ENCODE data around the gene GLOD5. TPM values are rescaled to one million over a fixed set of nuclear protein-coding genes. Genes with fewer than 3 reads are reported as not detected.
A peak's percentile ranks its signal among the peaks of the same experiment; 100 is the strongest.
"Not testable (repeated sequence)": the region's sequence is repeated elsewhere in the genome, so short reads cannot be mapped to it uniquely, and the experiment has no call there.

GLOD5 gene
- total RNA-seq, 1 donor from 2014 or later: not detected

- Mint-ChIP-seq H3K9me3 (ENCODE audit: unreplicated experiment) (no peaks in the 10 kb centered on the region), H3K36me3 (ENCODE audit: low read depth, unreplicated experiment) (peaks cover 18% of the 10 kb centered on the region), H3K27me3 (ENCODE audit: unreplicated experiment) (peaks cover 1% of the 10 kb centered on the region), H3K4me1 (ENCODE audit: unreplicated experiment) (no peaks in the 10 kb centered on the region), H3K27ac (ENCODE audit: unreplicated experiment) (no peak overlapping the region), H3K4me3 (ENCODE audit: unreplicated experiment) (no peak overlapping the region)
- TF ChIP-seq, protein P1, sequence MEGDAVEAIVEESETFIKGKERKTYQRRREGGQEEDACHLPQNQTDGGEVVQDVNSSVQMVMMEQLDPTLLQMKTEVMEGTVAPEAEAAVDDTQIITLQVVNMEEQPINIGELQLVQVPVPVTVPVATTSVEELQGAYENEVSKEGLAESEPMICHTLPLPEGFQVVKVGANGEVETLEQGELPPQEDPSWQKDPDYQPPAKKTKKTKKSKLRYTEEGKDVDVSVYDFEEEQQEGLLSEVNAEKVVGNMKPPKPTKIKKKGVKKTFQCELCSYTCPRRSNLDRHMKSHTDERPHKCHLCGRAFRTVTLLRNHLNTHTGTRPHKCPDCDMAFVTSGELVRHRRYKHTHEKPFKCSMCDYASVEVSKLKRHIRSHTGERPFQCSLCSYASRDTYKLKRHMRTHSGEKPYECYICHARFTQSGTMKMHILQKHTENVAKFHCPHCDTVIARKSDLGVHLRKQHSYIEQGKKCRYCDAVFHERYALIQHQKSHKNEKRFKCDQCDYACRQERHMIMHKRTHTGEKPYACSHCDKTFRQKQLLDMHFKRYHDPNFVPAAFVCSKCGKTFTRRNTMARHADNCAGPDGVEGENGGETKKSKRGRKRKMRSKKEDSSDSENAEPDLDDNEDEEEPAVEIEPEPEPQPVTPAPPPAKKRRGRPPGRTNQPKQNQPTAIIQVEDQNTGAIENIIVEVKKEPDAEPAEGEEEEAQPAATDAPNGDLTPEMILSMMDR (IDR thresholded peaks at IDR 0.05; ENCODE audit: unreplicated experiment): no peak
- no peak for DNase-seq (ENCODE audit: low spot score)
Observed at GRCh38 chrX:48816014-48816810, 54.7 kb downstream of the GLOD5 start.

DNA sequence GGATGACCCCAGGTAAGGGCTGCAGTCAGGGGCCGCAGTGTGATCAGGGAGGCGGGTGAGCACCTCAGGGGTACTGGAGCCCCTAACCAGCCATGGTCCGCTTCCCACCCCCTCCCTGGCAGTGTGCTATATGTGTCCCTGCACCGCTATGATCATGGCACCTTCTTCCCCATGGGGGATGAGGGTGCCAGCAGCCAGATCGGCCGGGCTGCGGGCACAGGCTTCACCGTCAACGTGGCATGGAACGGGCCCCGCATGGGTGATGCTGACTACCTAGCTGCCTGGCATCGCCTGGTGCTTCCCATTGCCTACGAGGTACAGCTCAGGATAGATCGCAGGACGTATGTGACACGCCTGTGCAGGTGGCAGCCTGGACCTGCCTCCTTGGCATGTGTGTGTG lies 56.6 kb downstream of the GLOD5 start:
- no peak overlapping the region for H3K4me3 Mint-ChIP-seq (ENCODE audit: unreplicated experiment)
- H3K27ac Mint-ChIP-seq (ENCODE audit: unreplicated experiment): no peak overlapping the region
- DNase-seq (ENCODE audit: low spot score): no peak
- H3K4me1 Mint-ChIP-seq (ENCODE audit: unreplicated experiment): no peaks in the 10 kb centered on the region
- TF ChIP-seq, protein P1 (IDR thresholded peaks at IDR 0.05; ENCODE audit: unreplicated experiment): no peak
- peaks cover 1% of the 10 kb centered on the region for H3K27me3 Mint-ChIP-seq (ENCODE audit: unreplicated experiment)
- no peaks in the 10 kb centered on the region for H3K9me3 Mint-ChIP-seq (ENCODE audit: unreplicated experiment)
- H3K36me3 Mint-ChIP-seq (ENCODE audit: low read depth, unreplicated experiment): peaks cover 22% of the 10 kb centered on the region

- Mint-ChIP-seq H3K4me1 (ENCODE audit: unreplicated experiment) (no peaks in the 10 kb centered on the region), H3K9me3 (ENCODE audit: unreplicated experiment) (no peaks in the 10 kb centered on the region), H3K4me3 (ENCODE audit: unreplicated experiment) (no peak overlapping the region), H3K27me3 (ENCODE audit: unreplicated experiment) (peaks cover 1% of the 10 kb centered on the region), H3K36me3 (ENCODE audit: low read depth, unreplicated experiment) (peaks cover 24% of the 10 kb centered on the region), H3K27ac (ENCODE audit: unreplicated experiment) (no peak overlapping the region)
- no peak for DNase-seq (ENCODE audit: low spot score)
- TF ChIP-seq, protein P1 (IDR thresholded peaks at IDR 0.05; ENCODE audit: unreplicated experiment): no peak
Observed at GRCh38 chrX:48818866-48819265, 57.3 kb downstream of the GLOD5 start.

- H3K27ac Mint-ChIP-seq (ENCODE audit: unreplicated experiment): peak overlapping the region; percentile 42
- peaks cover 22% of the 10 kb centered on the region for H3K36me3 Mint-ChIP-seq (ENCODE audit: low read depth, unreplicated experiment)
- not testable (repeated sequence) for H3K9me3 Mint-ChIP-seq (ENCODE audit: unreplicated experiment); H3K4me1 Mint-ChIP-seq (ENCODE audit: unreplicated experiment); DNase-seq (ENCODE audit: low spot score); H3K4me3 Mint-ChIP-seq (ENCODE audit: unreplicated experiment); H3K27me3 Mint-ChIP-seq (ENCODE audit: unreplicated experiment)
Observed at GRCh38 chrX:48819394-48819793, 57.8 kb downstream of the GLOD5 start.

DNA sequence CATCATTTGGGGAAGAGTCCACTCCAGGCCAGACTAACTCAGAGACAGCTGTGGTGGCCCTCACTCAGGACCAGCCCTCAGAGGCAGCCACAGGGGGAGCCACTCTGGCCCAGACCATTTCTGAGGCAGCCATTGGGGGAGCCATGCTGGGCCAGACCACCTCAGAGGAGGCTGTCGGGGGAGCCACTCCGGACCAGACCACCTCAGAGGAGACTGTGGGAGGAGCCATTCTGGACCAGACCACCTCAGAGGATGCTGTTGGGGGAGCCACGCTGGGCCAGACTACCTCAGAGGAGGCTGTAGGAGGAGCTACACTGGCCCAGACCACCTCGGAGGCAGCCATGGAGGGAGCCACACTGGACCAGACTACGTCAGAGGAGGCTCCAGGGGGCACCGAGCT lies 61.5 kb downstream of the GLOD5 start:
- Mint-ChIP-seq H3K27ac (ENCODE audit: unreplicated experiment) (no peak overlapping the region), H3K4me3 (ENCODE audit: unreplicated experiment) (no peak overlapping the region)

More for the DNA sequence above, 61.5 kb downstream of the GLOD5 start:
- Mint-ChIP-seq H3K27me3 (ENCODE audit: unreplicated experiment) (peaks cover 7% of the 10 kb centered on the region), H3K4me1 (ENCODE audit: unreplicated experiment) (no peaks in the 10 kb centered on the region), H3K36me3 (ENCODE audit: low read depth, unreplicated experiment) (peaks cover 38% of the 10 kb centered on the region), H3K9me3 (ENCODE audit: unreplicated experiment) (no peaks in the 10 kb centered on the region)
- TF ChIP-seq, protein P1 (IDR thresholded peaks at IDR 0.05; ENCODE audit: unreplicated experiment): no peak
- no peak for DNase-seq (ENCODE audit: low spot score)

Other genes with a start within 250 kb of the GLOD5 start
- 66.0 TPM for gene EBP, start 239.9 kb upstream of the GLOD5 start, total RNA-seq (ENCODE audit: unreplicated experiment)
- 12.5 TPM for gene TBC1D25, start 222.0 kb upstream of the GLOD5 start, total RNA-seq (ENCODE audit: unreplicated experiment)
- 252 TPM for gene RBM3, start 187.3 kb upstream of the GLOD5 start, total RNA-seq (ENCODE audit: unreplicated experiment)
- gene WDR13, start 164.3 kb upstream of the GLOD5 start, total RNA-seq (ENCODE audit: unreplicated experiment): 73.8 TPM
- 2.7 TPM for gene WAS, start 77.9 kb upstream of the GLOD5 start, total RNA-seq (ENCODE audit: unreplicated experiment)
- 6.8 TPM for gene SUV39H1, start 65.0 kb upstream of the GLOD5 start, total RNA-seq (ENCODE audit: unreplicated experiment)
- not detected for gene GATA1, start 24.8 kb downstream of the GLOD5 start, total RNA-seq (ENCODE audit: unreplicated experiment)
- gene HDAC6, start 40.3 kb downstream of the GLOD5 start, total RNA-seq (ENCODE audit: unreplicated experiment): 122 TPM
- not detected for gene ERAS, start 64.8 kb downstream of the GLOD5 start, total RNA-seq (ENCODE audit: unreplicated experiment)
- 2.0 TPM for gene PCSK1N, start 73.9 kb downstream of the GLOD5 start, total RNA-seq (ENCODE audit: unreplicated experiment)
- 70.6 TPM for gene TIMM17B, start 136.0 kb downstream of the GLOD5 start, total RNA-seq (ENCODE audit: unreplicated experiment)
- gene PQBP1, start 136.2 kb downstream of the GLOD5 start, total RNA-seq (ENCODE audit: unreplicated experiment): 80.1 TPM
- 27.2 TPM for gene SLC35A2, start 149.9 kb downstream of the GLOD5 start, total RNA-seq (ENCODE audit: unreplicated experiment)
- gene PIM2, start 157.3 kb downstream of the GLOD5 start, total RNA-seq (ENCODE audit: unreplicated experiment): 7.0 TPM
- gene OTUD5, start 195.9 kb downstream of the GLOD5 start, total RNA-seq (ENCODE audit: unreplicated experiment): 48.8 TPM
- 6.0 TPM for gene KCND1, start 210.1 kb downstream of the GLOD5 start, total RNA-seq (ENCODE audit: unreplicated experiment)
- 63.6 TPM for gene GRIPAP1, start 240.5 kb downstream of the GLOD5 start, total RNA-seq (ENCODE audit: unreplicated experiment)

All from endothelial cell (in vitro differentiated cells).